Right ventricle myocardium superior (tissue), 1 donor: Measurements from ENCODE around the gene PTPRR. TPM values are rescaled to one million over a fixed set of nuclear protein-coding genes. Genes with fewer than 3 reads are reported as not detected.
A peak's percentile ranks its signal among the peaks of the same experiment; 100 is the strongest.
"Not testable (repeated sequence)": the region's sequence is repeated elsewhere in the genome, so short reads cannot be mapped to it uniquely, and the experiment has no call there.

Experiments used
- ATAC-seq: fragments of 200-7000 bp; cut with Tn5 transposase; one replicate; pipeline ENCODE4 v1.9.1; 2020; ENCODE audit warnings: mild to moderate bottlenecking; ENCODE audit not compliant: poor library complexity
- DNase-seq: peaks from one replicate; pipeline ENCODE4 v3.0.0-alpha.2; 2020
- intact Hi-C: fragments of 100-400 bp; cut with DNase I; formaldehyde crosslinking; loops from one replicate; pipeline ENCODE4 v1.11.2; 2022
- total RNA-seq: library from RNA; stranded (reverse); fragmentation: NEBNext Ultra II Directional; extraction: Animal tissue kit (Norgen Biotek cat#: 25700); gene quantifications from one replicate; pipeline ENCODE4 v1.2.1, GENCODE V29; 2021
- donor health status: DM: no; HTN: yes; CAD: no; lungs with severe emphysema.

PTPRR gene
- total RNA-seq, 1 donor from 2014 or later, result 0.19 TPM

DNA sequence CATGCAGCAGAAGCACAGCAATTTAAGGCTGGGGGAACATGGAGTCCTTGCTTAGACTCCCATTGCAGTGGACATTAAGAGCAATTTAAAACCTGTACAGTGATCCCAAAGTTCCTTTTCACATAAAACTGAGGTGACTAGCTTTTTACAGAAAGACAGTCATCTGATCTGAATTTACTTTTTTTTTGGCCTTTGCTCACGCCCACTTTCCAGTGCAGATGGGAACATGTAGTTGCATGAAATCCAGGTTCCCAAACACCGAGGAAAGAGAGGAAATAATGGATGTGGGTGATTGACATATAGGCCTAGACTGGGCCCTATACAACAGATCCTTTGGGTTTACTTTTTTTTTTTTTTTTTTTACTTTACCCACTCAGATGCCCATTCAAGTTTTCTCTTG is 156.9 kb downstream of the PTPRR start:
- no peak for DNase-seq
- no peak for ATAC-seq
- intact Hi-C loops, result no loop called here

DNA sequence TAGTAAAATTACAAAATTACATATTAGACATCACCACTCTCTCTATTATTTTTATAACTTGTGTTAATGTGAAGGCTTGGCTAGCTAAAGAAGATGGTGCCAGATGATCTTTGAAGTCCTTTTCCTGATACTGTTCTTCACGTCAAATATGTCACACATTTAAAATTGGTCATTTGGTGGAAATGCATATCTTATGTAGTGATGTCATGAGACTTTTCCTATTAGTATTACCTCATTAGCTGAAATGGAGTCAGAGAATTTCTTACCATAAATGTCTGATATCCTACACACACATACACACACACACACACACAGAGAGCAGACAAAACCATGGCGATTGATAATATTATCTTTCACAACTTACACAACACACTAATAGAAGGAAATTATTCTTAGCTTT is 158.5 kb downstream of the PTPRR start:
- ATAC-seq, result no peak
- intact Hi-C loops, result no loop called here

DNA sequence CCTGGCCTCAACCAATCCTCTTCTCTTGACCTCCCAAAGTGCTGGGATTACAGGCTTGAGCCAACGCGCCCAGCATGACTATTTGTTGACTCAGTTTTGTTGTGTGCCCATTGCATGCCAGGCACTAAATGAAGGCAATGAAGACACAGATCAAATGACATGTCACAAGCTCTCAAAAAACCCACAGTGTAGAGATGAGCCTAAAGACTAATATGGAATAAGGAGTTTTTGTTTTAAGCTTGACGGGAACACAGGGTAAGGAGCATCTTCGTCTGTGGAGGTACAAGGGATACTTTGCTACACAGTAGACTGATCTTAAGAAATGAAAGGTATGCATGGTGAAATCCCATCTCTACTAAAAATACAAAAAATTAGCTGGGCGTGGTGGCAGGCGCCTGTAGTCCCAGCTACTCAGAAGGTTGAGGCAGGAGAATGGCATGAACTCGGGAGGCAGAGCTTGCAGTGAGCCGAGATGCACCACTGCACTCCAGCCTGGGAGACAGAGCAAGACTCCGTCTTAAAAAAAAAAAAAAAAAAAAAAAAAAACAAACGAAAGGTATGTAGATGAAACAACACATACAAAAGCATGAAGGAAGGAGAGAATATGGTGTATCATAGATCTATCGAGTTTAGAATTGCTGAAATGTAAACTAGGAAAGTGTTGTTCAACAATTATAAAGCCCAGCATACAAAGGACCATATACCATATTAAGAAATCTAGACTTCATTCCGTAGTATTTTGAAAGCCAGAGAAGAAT is 161.2 kb downstream of the PTPRR start:
- ATAC-seq, result no peak
- no peak for DNase-seq
- intact Hi-C loops, result no loop called here

More for the DNA sequence above, 158.5 kb downstream of the PTPRR start:
- DNase-seq, result no peak

DNA sequence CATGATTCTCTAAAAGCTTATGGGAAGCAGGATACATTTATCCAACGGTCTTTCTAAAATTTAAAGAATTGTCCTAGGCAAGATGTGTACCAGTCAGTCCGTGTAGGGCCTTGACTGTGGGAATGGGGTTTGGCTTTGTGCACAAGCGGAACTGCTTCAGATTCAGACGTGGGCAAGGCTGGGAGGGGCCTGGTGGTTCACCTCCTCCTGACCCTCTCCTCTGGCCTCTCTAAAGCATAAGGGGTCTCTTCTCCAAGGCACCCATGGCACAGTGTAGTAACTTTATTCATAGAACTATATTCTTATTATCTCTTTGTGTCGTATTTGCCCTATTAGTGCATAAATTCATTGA is 162.1 kb downstream of the PTPRR start:
- no peak for ATAC-seq
- intact Hi-C loops, result no loop called here

DNA sequence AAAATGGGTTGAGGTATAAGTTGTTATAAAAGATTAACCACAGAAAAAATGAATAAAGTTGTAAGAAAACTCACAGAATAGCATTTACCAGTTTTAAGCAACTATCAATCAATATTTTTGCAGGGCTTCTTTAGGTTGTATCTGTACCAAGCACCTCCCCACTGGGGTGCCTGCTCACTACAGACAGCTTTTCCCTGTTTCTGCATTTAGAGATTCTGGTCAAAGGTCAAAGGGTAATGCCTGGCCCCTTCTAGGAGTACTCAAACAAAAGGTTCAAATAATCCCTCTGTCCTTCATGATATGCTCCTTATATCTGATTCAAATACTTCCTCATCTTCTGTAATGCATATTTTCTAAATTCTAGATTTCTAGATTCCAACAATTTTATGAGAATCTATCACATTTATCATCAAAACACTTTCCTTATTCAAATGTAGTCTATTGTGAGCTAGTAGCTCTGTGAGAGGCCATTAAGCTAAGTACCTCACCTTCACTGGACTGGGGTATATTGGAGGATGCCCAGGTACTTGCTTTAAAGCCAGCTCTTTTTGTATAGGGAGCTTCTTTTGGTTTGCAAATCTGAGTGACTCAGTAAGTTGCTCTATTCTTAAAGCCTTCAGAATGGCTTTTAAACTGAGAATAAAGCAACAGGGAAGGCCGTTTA is 162.6 kb downstream of the PTPRR start:
- DNase-seq (no peak), ATAC-seq (no peak)
- intact Hi-C loops, result no loop called here

More for the DNA sequence above, 162.1 kb downstream of the PTPRR start:
- no peak for DNase-seq

DNA sequence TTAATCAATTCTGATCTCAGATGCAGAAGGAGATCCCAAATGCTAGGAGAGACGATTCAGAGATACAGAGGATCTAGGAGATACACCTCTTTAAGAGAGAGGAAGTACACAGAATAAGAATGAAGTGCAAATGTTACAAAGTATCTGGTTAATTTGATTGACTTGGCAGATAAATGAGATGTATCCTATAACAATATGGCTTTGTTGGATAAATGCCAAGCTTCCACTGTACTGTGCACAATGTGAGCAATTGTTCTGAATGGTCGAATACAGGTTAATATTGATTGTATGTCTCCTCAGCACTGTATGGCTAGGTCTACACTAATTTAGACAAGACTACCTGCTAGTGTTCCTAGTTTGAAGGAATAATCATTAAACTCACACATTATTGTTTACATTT is 163.7 kb downstream of the PTPRR start:
- ATAC-seq (no peak), DNase-seq (no peak)
- intact Hi-C loops, result no loop called here

DNA sequence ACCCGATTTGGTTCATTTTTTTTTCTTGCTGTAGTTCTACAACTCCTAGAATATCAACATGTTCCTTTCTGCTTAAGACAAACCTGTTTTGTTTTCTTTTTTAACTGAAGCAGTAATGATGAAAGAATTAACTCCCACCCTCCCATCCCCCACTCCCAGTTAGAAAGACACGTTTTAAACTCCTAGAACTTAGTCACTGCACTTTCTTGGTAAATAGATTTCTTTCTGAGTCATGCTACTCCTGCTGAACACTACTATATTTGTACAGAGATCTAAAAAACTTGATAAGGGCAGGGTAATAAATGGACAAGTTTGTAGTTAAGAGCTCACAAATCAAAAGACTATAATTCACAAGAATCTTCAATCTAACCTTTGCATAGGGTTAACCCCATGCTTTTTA is 164.4 kb downstream of the PTPRR start:
- ATAC-seq, result no peak
- intact Hi-C loops, result no loop called here
- DNase-seq, result no peak

DNA sequence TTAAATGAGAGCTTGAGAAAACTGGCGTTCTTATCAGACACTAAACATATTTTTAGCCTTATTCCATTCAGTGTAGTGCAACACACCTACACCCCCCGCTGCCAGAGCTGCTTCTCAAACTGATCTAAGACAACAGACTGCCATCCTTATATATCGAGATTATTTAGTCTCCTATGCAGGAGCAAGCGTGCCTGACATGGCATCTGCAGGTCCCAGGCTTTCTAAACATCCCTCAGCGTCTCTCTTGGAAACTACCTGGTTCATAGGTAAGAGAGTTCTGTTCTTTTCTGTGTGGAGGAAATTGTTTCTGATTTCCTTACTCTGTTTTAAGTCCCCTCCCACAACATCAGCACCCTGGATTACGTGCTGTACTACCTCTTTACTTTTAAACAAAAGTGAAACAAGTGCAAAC is 166.2 kb downstream of the PTPRR start:
- DNase-seq (no peak), ATAC-seq (no peak)
- intact Hi-C loops, result no loop called here

DNA sequence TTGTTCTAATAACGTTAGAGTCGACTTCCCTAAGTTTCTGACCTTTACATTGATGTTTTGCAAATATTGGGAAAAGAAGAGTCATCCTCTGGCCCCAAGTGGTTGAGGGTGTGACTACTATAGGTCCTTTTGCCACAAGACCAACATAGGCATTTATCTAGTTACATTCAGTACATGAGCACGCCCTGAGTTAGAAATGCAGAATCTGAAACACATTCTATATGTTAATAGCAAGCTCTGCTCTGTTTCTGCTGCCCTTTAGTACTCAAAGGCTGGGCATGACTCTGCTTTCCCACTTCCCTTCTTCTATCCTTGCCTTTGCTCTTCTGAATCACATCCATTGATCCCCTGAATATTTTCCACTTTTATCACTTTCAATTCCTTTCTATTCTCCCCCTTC is 168.2 kb downstream of the PTPRR start:
- intact Hi-C loops, result no loop called here
- no peak for DNase-seq
- ATAC-seq, result no peak

DNA sequence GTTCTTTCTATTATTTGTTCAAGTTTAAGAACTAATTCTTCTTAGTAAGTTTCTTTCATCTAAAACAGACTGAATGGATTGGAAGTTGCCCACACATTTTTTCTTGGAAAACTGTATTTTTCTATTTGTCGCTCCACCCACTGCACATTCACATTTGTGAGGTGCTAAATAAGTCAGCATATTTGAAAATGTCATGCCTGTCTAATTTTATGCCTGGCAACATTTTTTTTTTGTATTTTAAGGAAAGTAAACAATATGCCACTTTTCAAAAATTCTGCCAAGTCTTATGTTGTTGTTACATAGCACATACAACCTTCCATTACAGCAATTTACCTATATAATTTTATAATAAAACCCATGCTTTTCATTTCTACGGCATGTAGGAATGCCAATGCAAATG is 170.6 kb downstream of the PTPRR start:
- intact Hi-C loops, result no loop called here
- ATAC-seq, result no peak
- no peak for DNase-seq

DNA sequence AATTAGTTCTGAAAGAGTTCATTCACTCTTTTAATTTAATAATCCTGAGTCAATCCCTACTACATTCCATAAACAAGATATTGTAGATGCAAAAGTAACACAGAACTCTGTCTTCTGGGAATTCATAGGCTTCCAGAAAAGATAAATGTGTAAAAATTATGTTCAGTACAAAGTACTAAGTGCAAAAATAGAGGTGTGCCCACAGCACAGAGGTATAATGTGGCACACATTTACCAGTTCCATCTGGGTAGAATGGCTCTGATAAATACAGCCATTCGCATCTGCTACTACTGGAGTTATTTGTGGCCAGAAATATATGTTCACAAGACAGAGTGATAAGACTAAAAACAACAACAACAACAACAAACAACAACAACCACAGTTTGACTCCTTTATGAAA is 171.7 kb downstream of the PTPRR start:
- DNase-seq (no peak), ATAC-seq (no peak)
- intact Hi-C loops, result no loop called here

DNA sequence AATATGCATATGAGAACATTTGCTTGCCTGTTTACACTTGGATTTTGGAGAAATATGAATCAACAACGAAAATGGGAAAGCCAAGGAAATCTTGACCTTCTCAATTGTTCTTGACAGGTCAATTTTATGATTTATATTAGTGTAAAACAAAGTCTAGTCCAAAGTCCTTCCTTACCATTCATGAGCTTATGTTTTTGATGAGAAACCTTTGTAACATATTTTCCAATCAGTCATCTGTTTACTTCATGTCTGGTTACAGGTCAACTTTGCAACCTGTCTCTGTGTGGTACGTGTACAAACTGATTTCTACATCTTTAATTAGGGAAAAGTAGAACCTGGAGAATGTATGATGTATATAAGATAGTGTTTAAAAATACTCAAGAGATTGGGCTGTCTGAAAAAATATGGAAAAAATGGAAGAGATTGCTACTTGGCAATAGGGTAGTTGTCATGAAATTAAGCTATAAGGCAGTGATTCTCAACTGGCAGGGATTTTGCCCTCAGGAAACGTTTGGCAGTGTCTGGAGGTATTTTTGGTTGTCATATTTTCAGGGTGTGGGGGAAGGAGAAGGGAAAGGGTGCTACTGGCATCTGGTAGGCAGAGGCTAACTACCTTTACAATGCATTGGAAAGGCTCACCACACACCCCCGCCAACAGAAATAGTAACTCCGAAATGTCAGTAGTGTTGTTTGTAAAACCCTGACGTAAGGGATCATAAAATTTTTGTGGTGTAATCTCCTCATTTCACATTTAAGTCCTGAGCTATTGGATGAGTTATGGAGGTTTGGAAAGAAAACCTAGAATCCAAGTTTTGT is 172.9 kb downstream of the PTPRR start:
- intact Hi-C loops, result no loop called here
- DNase-seq (no peak), ATAC-seq (no peak)

DNA sequence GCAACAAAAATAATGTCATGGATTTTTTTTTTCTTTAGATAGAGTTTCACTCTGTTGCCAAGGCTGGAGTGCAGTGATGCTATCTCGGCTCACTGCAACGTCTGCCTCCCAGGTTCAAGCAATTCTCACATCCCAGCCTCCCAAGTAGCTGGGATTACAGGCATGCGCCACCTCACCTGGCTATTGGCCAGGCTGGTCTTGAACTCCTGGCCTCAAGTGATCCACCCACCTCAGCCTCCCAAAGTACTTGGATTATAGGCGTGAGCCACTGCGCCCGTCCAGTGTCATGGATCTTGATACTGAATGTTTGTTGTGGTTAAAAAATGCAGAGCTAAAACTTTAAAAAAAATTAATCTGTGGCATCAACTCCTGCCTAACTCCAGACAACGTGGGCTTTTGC is 175.5 kb downstream of the PTPRR start:
- intact Hi-C loops, result no loop called here
- DNase-seq, result no peak
- ATAC-seq, result no peak

DNA sequence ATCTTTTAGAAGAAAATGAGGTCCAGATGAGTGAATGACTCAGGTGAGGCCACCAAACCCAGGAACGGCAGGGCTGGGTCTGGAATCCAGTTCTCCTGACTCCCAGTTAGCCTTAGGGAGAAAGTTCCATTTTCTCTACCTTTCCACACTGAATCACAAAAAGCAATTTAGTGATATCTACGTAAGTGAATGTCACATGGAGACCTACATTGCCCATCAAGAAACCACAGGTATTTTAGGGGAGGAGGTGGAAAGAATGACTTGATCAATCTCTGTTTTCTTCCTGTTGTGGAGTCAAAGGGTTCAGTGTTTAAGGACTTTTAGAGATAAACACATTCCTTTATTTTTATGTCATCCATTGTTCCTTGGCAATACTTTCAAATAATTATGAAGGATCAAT is 176.4 kb downstream of the PTPRR start:
- DNase-seq (no peak), ATAC-seq (no peak)
- intact Hi-C loops, result no loop called here

DNA sequence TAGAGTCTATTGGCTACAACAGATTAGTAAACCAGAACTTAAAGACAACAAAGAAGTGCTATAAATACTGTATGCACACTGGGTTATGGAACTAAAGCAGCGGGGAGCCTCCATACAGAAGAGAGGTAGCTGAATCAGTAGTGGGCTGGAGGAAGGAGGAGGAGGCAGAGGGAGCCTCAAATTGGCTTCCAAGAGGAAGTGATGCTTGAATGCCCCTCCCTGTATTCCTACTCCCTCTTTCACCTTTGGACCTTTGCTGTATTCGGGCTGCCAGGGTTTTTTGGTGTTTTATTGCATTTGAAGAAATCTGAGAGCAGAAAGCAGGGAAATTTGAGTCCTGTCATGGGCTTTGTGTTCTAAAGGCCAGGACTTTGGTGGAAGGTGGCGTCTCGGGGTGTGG is 179.3 kb downstream of the PTPRR start:
- intact Hi-C loops, result no loop called here
- DNase-seq (no peak), ATAC-seq (no peak)

DNA sequence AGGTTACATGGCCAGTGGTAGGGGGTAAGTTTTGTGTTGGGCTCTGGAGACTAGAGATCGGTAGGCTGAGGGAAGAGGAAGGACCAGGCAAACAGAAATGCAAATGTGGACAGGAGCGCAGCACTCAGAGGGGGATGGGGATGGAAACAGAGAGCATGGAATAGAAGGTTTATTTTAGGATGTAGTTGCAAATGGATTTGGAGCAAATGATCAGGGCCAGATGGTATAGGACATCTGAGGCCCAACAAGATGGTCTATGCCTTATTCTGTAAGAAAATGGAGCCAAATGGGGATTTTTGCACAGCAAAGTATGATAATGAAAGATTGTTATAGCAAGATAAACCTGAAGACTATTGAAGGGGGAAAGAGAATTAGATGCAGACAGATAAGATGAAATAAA is 180.8 kb downstream of the PTPRR start:
- intact Hi-C loops, result loop anchor here (10.0 kb wide), 1 partner anchor 285 kb away; no protein-coding TSS in a partner anchor
- DNase-seq (no peak), ATAC-seq (no peak)

DNA sequence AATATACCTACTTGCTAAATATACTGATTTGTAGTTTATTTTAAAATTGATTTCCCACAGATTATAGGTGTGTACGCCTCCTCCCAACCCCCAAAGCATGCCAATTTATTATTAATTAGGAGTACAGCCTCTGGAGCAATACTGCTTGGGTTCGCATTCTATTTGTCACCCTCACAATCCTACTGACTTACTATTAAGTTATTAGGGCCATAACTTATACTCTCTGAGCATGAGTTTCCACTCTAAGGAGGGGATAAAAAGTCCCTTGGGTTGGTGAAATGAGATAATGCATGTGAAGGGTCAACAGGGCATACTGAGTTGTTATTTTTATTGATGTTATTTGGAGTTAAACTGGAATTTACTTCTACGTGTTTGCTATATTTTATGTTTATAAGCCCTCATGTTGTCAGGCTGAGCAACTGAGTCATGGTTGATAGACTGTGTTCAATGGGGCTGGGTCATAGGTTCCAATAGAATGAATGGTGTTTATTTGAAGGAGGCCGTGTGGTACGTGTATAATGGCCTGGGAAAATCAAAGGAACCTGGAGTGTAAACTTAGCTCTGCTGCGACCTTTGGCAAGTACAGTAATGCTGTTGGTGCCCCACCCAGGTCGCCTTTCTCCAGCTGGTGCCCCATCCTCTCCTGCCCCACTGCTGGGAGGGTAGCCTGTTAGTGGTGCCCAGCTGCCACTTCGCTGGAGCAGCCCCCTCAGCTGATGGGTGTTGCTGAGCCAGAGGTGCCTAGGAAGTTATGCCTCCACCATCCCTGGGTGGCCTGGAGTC is 184.0 kb downstream of the PTPRR start:
- no peak for DNase-seq
- no peak for ATAC-seq
- intact Hi-C loops, result loop anchor here (10.0 kb wide), 1 partner anchor 288 kb away; no protein-coding TSS in a partner anchor

DNA sequence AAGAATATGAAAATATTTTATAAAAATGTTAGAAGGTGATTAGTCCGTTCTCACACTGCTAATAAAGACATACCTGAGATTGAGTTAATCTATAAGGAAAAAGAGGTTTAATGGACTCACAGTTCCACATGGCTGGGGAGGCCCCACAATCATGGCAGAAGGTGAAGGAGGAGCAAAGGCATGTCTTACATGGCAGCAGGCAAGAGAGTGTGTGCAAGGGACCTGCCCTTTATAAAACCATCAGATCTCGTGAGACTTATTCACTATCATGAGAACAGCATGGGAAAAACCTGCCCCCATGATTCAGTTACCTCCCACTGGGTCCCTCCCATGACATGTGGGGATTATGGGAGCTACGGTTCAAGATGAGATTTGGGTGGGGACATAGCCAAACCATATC is 185.3 kb downstream of the PTPRR start:
- not testable (repeated sequence) for ATAC-seq, DNase-seq
- intact Hi-C loops, result loop anchor here (10.0 kb wide), 1 partner anchor 290 kb away; no protein-coding TSS in a partner anchor

DNA sequence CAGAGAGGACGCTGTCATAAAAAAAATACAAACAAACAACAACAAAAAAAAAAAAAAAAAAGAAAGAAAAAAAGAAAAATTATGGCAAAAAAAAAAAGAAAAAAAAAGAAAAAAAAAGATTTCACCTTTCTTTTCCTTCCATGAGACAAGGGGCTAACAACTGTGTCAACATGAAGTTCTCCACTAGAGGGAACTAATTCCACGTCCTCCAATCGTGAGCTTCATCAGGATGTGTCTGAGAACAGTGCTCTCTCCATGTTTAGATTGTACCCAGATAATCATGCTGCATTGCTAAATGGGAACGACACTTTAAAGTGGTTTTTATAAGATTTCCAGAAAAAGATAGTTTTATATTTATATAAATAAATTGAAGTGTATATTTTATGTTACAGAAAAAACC is 187.2 kb downstream of the PTPRR start:
- intact Hi-C loops, result loop anchor here (5.0 to 10.0 kb wide), 3 partner anchors 119 to 856 kb away; no protein-coding TSS in a partner anchor
- no peak for DNase-seq

More for the DNA sequence above, 187.2 kb downstream of the PTPRR start:
- ATAC-seq, result peak; percentile 87
